Body of pancreas (tissue), 4 donors: ENCODE results near the gene CMIP. TPM values are rescaled to one million over a fixed set of nuclear protein-coding genes. Genes with fewer than 3 reads are reported as not detected.

Experiments used
- ATAC-seq: fragments of 150-250 bp; one replicate; pipeline ENCODE4 v1.9.1; 2016
- DNase-seq, 4 donors: peaks; one replicate each; pipeline ENCODE4 v3.0.0-alpha.2; 2019
- H3K27ac ChIP-seq, 4 donors: fragments of 200-600 bp; sonication (generic); 1 replicate in 3 of 4; 2 replicates in 1 of 4; pipeline versions ENCODE4 v1.5.1 to v1.6.1; 2016 to 2019; ENCODE audit warnings: mild to moderate bottlenecking in 1 of 4, mixed read lengths in 1 of 4, moderate library complexity in 1 of 4
- H3K27me3 ChIP-seq, 2 donors: fragments of 200-600 bp; sonication (generic); one replicate each; pipeline ENCODE4 v1.6.0; 2016; ENCODE audit warnings: mild to moderate bottlenecking in 1 of 2
- H3K36me3 ChIP-seq, 2 donors: fragments of 200-600 bp; sonication (generic); replicated peaks in 1 of 2; 2 replicates each; pipeline ENCODE4 v1.5.1; 2016; ENCODE audit warnings: low read depth in 2 of 2; ENCODE audit not compliant: insufficient read depth in 1 of 2
- H3K4me1 ChIP-seq: fragments of 200-600 bp; sonication (generic); one replicate; pipeline ENCODE4 v1.6.0; 2016
- H3K4me3 ChIP-seq, 2 donors: fragments of 200-600 bp; sonication (generic); 1 replicate in 1 of 2; 2 replicates in 1 of 2; pipeline ENCODE4 v1.5.1; 2016 to 2019
- H3K9me3 ChIP-seq, 3 donors: fragments of 200-600 bp; sonication (generic); 1 replicate in 2 of 3; 2 replicates in 1 of 3; pipeline ENCODE4 v1.5.1; 2016
- POLR2A ChIP-seq, 3 donors: fragments of 450-650 bp; IDR thresholded peaks; one replicate each; pipeline ENCODE4 v1.6.1; 2016; ENCODE audit warnings: antibody characterized with exemption in 3 of 3, mild to moderate bottlenecking in 2 of 3
- WGBS, 2 donors: methylation state at CpG; one replicate each; pipeline ENCODE4 v1.1.5; 2017; 5-methylcytosine and 5-hydroxymethylcytosine counted together
- intact Hi-C: fragments of 100-400 bp; cut with DNase I; formaldehyde crosslinking; loops from one replicate; pipeline ENCODE4 v1.15.1; 2023
- total RNA-seq, 2 donors: library from RNA; depleted of rRNA; stranded (reverse); fragments of >200 nt; gene quantifications; one replicate each; pipeline ENCODE4 v1.1.0, GENCODE V29; 2016
- TF ChIP-seq, protein P1 (sequence below), 7 experiments: fragments of 450-650 bp in 4 of 7; fragments of 200-600 bp in 3 of 7; sonication (generic) in 3 of 7; IDR thresholded peaks; one replicate each; pipeline ENCODE4 v1.5.1; 2016 to 2019; ENCODE audit warnings: antibody characterized with exemption in 7 of 7

The CMIP gene
- total RNA-seq, 2 donors from 2014 or later: 18.7 to 18.8 TPM

DNA sequence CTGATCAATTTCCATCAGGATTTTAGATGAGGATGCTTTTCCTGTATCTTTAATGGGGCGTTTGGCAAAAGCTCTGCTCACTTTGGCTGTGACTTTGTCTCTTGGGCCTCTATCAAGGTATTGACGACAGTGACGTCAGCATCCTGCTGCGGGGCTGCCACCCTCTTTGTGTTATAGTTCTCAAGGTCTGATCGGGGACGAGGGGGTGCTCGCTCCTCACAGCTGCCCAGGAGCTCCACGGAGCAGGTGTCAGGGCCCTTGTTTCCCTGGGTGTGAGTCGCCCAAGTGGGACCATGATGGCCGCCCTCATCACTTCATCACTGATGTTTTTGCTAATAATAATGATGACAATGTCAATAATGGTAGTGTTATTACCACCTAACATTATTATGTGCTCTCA lies 65.4 kb downstream of the CMIP start:
- H3K27me3 ChIP-seq: no peaks in the 10 kb centered on the region
- intact Hi-C loops: no loop called here
- no peak for TF ChIP-seq POLR2A (IDR thresholded peaks at IDR 0.05)
- TF ChIP-seq, protein P1, sequence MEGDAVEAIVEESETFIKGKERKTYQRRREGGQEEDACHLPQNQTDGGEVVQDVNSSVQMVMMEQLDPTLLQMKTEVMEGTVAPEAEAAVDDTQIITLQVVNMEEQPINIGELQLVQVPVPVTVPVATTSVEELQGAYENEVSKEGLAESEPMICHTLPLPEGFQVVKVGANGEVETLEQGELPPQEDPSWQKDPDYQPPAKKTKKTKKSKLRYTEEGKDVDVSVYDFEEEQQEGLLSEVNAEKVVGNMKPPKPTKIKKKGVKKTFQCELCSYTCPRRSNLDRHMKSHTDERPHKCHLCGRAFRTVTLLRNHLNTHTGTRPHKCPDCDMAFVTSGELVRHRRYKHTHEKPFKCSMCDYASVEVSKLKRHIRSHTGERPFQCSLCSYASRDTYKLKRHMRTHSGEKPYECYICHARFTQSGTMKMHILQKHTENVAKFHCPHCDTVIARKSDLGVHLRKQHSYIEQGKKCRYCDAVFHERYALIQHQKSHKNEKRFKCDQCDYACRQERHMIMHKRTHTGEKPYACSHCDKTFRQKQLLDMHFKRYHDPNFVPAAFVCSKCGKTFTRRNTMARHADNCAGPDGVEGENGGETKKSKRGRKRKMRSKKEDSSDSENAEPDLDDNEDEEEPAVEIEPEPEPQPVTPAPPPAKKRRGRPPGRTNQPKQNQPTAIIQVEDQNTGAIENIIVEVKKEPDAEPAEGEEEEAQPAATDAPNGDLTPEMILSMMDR (IDR thresholded peaks at IDR 0.05): no peak
- no peaks in the 10 kb centered on the region for H3K36me3 ChIP-seq
- ATAC-seq: no peak
- peaks cover 17% of the 10 kb centered on the region for H3K4me1 ChIP-seq
- no peak overlapping the region for H3K4me3 ChIP-seq
- no peak for DNase-seq
- WGBS, 2 donors: 83 to 89% methylated on average over 7 to 10 of the region's 10 CpGs
- no peak overlapping the region for H3K27ac ChIP-seq
- no peaks in the 10 kb centered on the region for H3K9me3 ChIP-seq

DNA sequence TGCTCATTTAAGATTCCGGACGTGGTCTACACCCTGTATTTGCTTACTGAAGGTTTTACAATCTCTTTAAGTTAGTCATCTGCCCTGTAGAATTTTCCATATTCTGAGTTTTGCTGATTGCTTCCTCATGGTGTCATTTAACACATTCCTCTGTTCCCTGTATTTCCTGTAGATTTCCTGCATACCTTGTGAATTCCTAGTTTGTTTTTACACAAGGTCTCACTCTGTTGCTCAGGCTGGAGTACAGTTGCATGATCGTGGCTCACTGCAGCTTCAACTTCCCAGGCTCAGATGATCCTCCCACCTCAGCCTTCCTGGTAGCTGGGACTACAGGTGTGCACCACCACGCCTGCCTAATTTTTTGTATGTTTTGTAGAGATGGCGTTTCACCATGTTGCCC lies 66.8 kb downstream of the CMIP start:
- no peak for ATAC-seq
- intact Hi-C loops: no loop called here
- no peaks in the 10 kb centered on the region for H3K27me3 ChIP-seq
- H3K36me3 ChIP-seq: no peaks in the 10 kb centered on the region
- no peaks in the 10 kb centered on the region for H3K9me3 ChIP-seq
- H3K4me1 ChIP-seq: peaks cover 17% of the 10 kb centered on the region
- WGBS, 2 donors: 93 to 96% methylated on average over 5 of the region's 5 CpGs
- H3K4me3 ChIP-seq: no peak overlapping the region
- no peak for TF ChIP-seq POLR2A (IDR thresholded peaks at IDR 0.05)
- TF ChIP-seq, protein P1 (IDR thresholded peaks at IDR 0.05): no peak
- no peak overlapping the region for H3K27ac ChIP-seq
- DNase-seq: no peak

- 58 to 71% methylated on average over 9 to 21 of the region's 21 CpGs for WGBS, 2 donors
- DNase-seq (peak in 2 of 4 donors; percentile 53 to 59), ATAC-seq (peak; percentile 71)
- no peaks in the 10 kb centered on the region for H3K36me3 ChIP-seq
- peak overlapping the region in 3 of 4 donors; percentile 45 to 75 (median 59) for H3K27ac ChIP-seq
- peaks cover 17% of the 10 kb centered on the region for H3K4me1 ChIP-seq
- intact Hi-C loops: no loop called here
- no peak overlapping the region for H3K4me3 ChIP-seq
- no peak for TF ChIP-seq POLR2A (IDR thresholded peaks at IDR 0.05)
- TF ChIP-seq, protein P1 (IDR thresholded peaks at IDR 0.05): no peak
- H3K9me3 ChIP-seq: no peaks in the 10 kb centered on the region
- no peaks in the 10 kb centered on the region for H3K27me3 ChIP-seq
These were observed 68.8 kb downstream of the CMIP start for GRCh38 chr16:81513204-81514040.

DNA sequence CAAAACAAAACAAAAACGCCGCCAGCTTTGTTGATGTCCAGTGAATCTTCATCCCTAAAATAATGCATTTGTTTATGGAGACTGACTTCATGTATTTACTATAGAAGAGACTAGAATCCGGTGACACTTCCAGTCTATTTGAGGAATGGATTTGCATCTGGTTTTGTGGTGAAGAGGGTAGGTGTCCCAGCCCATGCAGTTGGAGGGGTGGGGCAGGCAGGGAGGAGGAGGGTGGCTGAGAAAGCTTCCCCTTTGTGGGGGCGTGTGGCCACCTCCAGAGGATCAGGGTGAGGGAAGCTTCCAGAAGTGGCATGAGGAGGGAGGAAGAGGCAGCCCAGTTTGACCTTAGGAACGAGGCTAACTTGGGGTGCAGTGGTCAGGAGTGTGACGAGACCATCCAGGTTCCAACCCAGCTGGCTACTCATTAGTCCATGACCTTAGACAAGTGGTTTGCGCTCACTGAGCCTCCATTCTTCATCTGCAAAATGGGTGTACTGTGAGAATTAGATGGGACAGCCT lies 69.5 kb downstream of the CMIP start:
- 88% methylated on average over 7 of the region's 7 CpGs for WGBS, 2 donors
- DNase-seq (no peak), ATAC-seq (no peak)
- Histone ChIP-seq H3K36me3 (no peaks in the 10 kb centered on the region), H3K9me3 (no peaks in the 10 kb centered on the region), H3K27me3 (no peaks in the 10 kb centered on the region), H3K27ac (peak overlapping the region in 3 of 4 donors; percentile 45 to 75 (median 59)), H3K4me1 (peaks cover 17% of the 10 kb centered on the region), H3K4me3 (no peak overlapping the region)
- TF ChIP-seq, protein P1 (IDR thresholded peaks at IDR 0.05): no peak
- no peak for TF ChIP-seq POLR2A (IDR thresholded peaks at IDR 0.05)
- intact Hi-C loops: no loop called here
